ENCODE data around the gene CPED1. TPM values are rescaled to one million over a fixed set of nuclear protein-coding genes. Genes with fewer than 3 reads are reported as not detected.

CPED1 gene
- not detected in 2 replicates for total RNA-seq (2014; rRNA removed; shearing (Covaris generic))
- total RNA-seq (2022) = not detected in 2 replicates
- Bru-seq, nascent RNA = percentile 11 among the genes with signal in this experiment
- BruChase-seq, experiment 1, labeled RNA remaining after a 6-hour chase = percentile 2 among the genes with signal in this experiment
- percentile 6 among the genes with signal in this experiment for BruChase-seq, experiment 2, labeled RNA remaining after a 2-hour chase
- long read RNA-seq, partial matches to known transcripts = 0 of 4 reads
- long read RNA-seq, other reads (novel, unspliced or antisense) = 4 of 4 reads

DNA sequence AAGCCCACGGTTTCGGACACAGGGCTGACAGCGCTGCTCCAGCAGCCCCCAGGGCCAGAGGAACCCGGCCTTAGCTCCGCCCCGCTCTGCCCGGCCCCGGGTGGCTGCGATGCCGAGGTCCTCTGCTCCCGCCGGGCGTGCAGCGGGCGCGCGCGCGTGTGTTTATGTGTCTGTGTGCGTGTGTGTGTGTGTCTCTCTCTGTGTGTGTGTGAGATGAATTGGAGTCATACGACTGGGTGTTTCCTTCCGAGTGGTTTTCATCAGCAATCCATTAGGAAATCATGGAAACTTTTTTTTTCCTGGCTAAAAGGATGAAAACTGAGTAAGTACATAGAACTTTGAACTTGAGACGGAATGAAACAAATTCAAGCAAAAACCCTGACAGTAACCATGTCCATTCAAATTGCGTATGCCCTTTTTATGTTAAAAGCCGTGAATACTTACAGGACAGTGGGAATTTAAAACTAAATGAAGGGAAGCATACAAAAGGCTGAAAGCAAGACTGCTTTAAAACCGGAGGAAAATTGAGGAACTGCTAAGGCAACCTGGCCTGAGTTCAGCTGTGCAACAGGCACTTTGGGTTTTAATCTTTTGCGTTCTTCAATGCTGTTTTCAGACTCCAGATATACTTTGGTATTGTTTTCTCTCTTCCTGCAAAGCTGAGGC, at the start of gene CPED1:
CPED1 (plus strand) TSS at position 121 of the 666 bp plus-strand sequence. CDS start 911 bp downstream, outside the sequence.
- no peaks in the 10 kb centered on the region for H4K20me1 ChIP-seq (ENCODE audit: insufficient read depth, low read length)
- no TSS peak for BruUV-seq (replicated peaks)
- CTCF ChIA-PET (ENCODE audit: unreplicated experiment) = no interaction called here
- TF ChIP-seq CTCF (conservative IDR thresholded peaks at IDR 0.05; ENCODE audit: low read length) (no peak), EZH2phosphoT487 (IDR thresholded peaks at IDR 0.05; ENCODE audit: borderline replicate concordance, low read depth, low read length) (0 out of 2 replicates have a peak, but pooled peaks have one; percentile 22)
- peak within 1 kb of the TSS; percentile 75 for H2AFZ ChIP-seq (ENCODE audit: low read length)
- H3K4me1 ChIP-seq (ENCODE audit: insufficient read depth, low read length, poor library complexity, severe bottlenecking) = peaks cover 7% of the 10 kb centered on the region
- H3K9me3 ChIP-seq (ENCODE audit: low read length) = no peaks in the 10 kb centered on the region
- no peaks in the 10 kb centered on the region for H3K9me2 ChIP-seq (ENCODE audit: insufficient read depth, low read length)
- H3K36me3 ChIP-seq (ENCODE audit: insufficient read depth, low read length) = no peaks in the 10 kb centered on the region
- POLR2A ChIA-PET = interaction anchor here (0.6 kb wide), 1 partner anchor 71 kb away, joined by 4 read pairs; no protein-coding TSS in a partner anchor
- H3K4me3 ChIP-seq (ENCODE audit: low read depth, low read length, poor library complexity, severe bottlenecking) = peak within 1 kb of the TSS; percentile 31
- peak; percentile 10 for DNase-seq (ENCODE audit: low spot score)
- no peak within 1 kb of the TSS for H3K27ac ChIP-seq (ENCODE audit: low read depth, low read length, poor library complexity, severe bottlenecking)
- H3K79me2 ChIP-seq (ENCODE audit: insufficient read depth, low read depth, low read length) = no peaks in the 10 kb centered on the region
- peak within 1 kb of the TSS; percentile 71 for H3K4me2 ChIP-seq (ENCODE audit: low read length)
- intact Hi-C loops (cut with micrococcal nuclease; ENCODE audit: unreplicated experiment) = loop anchor here (10.0 kb wide), 1 partner anchor 366 kb away; no protein-coding TSS in a partner anchor

DNA sequence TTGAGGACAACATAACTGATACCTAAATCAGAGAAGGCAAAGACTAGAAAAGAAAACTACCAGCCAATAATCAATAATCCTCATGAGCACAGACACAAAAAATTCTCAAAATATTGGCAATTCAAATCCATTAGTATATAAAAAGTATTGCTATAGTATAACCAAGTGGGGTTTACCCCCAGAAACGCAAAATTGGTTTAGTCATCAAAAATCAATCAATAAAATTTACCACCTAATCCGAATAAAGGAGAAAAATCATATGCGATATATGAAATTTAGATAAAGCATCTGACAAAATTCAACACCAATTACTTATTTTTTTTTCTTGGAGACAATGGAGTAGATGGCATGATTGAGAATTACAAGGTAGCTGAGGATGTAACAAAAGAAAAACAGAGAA, 49.2 kb upstream of the CPED1 start:
- no TSS peak for BruUV-seq (replicated peaks)

More for the DNA sequence above, 49.2 kb upstream of the CPED1 start:
- intact Hi-C loops (cut with micrococcal nuclease; ENCODE audit: unreplicated experiment) = loop anchor here (5.0 kb wide), 1 partner anchor 132 kb away; no protein-coding TSS in a partner anchor
- H3K79me2 ChIP-seq (ENCODE audit: insufficient read depth, low read depth, low read length) = no peaks in the 10 kb centered on the region
- no peaks in the 10 kb centered on the region for H3K9me3 ChIP-seq (ENCODE audit: low read length)
- H3K9me2 ChIP-seq (ENCODE audit: insufficient read depth, low read length) = no peaks in the 10 kb centered on the region
- H3K27ac ChIP-seq (ENCODE audit: low read depth, low read length, poor library complexity, severe bottlenecking) = no peak overlapping the region
- ChIA-PET POLR2A (interaction anchor here (0.7 kb wide), 1 partner anchor 309 kb away, joined by 6 read pairs; no protein-coding TSS in a partner anchor), CTCF (ENCODE audit: unreplicated experiment) (no interaction called here)
- no peaks in the 10 kb centered on the region for H4K20me1 ChIP-seq (ENCODE audit: insufficient read depth, low read length)
- no peaks in the 10 kb centered on the region for H3K36me3 ChIP-seq (ENCODE audit: insufficient read depth, low read length)
- H3K4me2 ChIP-seq (ENCODE audit: low read length) = no peak overlapping the region
- H2AFZ ChIP-seq (ENCODE audit: low read length) = no peak overlapping the region
- H3K4me3 ChIP-seq (ENCODE audit: low read depth, low read length, poor library complexity, severe bottlenecking) = no peak overlapping the region
- no peak for DNase-seq (ENCODE audit: low spot score)
- TF ChIP-seq EZH2phosphoT487 (IDR thresholded peaks at IDR 0.05; ENCODE audit: borderline replicate concordance, low read depth, low read length) = no peak
- no peak for TF ChIP-seq CTCF (conservative IDR thresholded peaks at IDR 0.05; ENCODE audit: low read length)
- no peaks in the 10 kb centered on the region for H3K4me1 ChIP-seq (ENCODE audit: insufficient read depth, low read length, poor library complexity, severe bottlenecking)

Measured in OCI-LY7 (cell line).